ENCODE measurements around the gene TMPRSS15. TPM values are rescaled to one million over a fixed set of nuclear protein-coding genes. Genes with fewer than 3 reads are reported as not detected.

The TMPRSS15 gene
- under 1 TPM; 0.13 to 0.24 TPM for total RNA-seq
- 0.36 TPM for polyA plus RNA-seq (2013, experiment 1 of 2)
- 0.25 TPM for polyA plus RNA-seq (2013, experiment 2 of 2)
- long read RNA-seq, experiment 1, result 0 reads
- long read RNA-seq, experiment 2, result 0 reads
- long read RNA-seq, experiment 3, partial matches to known transcripts, result 0 of 3 reads
- long read RNA-seq, experiment 3, other reads (novel, unspliced or antisense), result 3 of 3 reads
- long read RNA-seq, experiment 4, result 0 reads

GRCh38 chr21:18403735-18404450, at the start of gene TMPRSS15:
TMPRSS15 (minus strand) TSS chr21:18403785; CDS start chr21:18403622, 163 bp downstream.
- Mint-ChIP-seq H3K27me3 (ENCODE audit: insufficient read depth) (no peaks in the 10 kb centered on the region), H3K4me1 (peaks cover 4% of the 10 kb centered on the region), H3K36me3 (ENCODE audit: low read depth) (no peaks in the 10 kb centered on the region), H3K27ac (no peak within 1 kb of the TSS), H3K4me3 (no peak within 1 kb of the TSS), H3K9me3 (peaks cover 12% of the 10 kb centered on the region)
- no peak within 1 kb of the TSS for H3K27ac ChIP-seq (ENCODE audit: low read depth, low read length)
- 93% methylated on average over 1 of the region's 1 CpG; no CpG with 5 or more reads in 1 of the 2 experiments for WGBS, 2 experiments (ENCODE audit: insufficient coverage in 1 of 2, insufficient read length in 1 of 2)
- peaks cover 17% of the 10 kb centered on the region for H3K9me3 ChIP-seq (ENCODE audit: control insufficient read depth, low read length)
- H3K4me3 ChIP-seq (ENCODE audit: low read length), result no peak within 1 kb of the TSS
- no peak for DNase-seq
- H3K36me3 ChIP-seq (ENCODE audit: control insufficient read depth, insufficient read depth, low read length), result no peaks in the 10 kb centered on the region
- no peaks in the 10 kb centered on the region for H3K27me3 ChIP-seq (ENCODE audit: control insufficient read depth, insufficient read depth, low read length, poor library complexity, severe bottlenecking)
- TF ChIP-seq CTCF (conservative IDR thresholded peaks at IDR 0.05), result no peak
- no peak within 1 kb of the TSS for H3K9ac ChIP-seq (ENCODE audit: extremely low read depth, low read length, poor library complexity, severe bottlenecking)
- no peaks in the 10 kb centered on the region for H3K4me1 ChIP-seq (ENCODE audit: control insufficient read depth, insufficient read depth, low read length)

GRCh38 chr21:18451670-18452069, 48.1 kb upstream of the TMPRSS15 start:
- WGBS, 2 experiments (ENCODE audit: insufficient coverage in 1 of 2, insufficient read length in 1 of 2), result 86 to 93% methylated on average over 2 of the region's 2 CpGs
- Mint-ChIP-seq H3K4me3 (no peak overlapping the region), H3K9me3 (peaks cover 5% of the 10 kb centered on the region), H3K27me3 (ENCODE audit: insufficient read depth) (no peaks in the 10 kb centered on the region), H3K4me1 (no peaks in the 10 kb centered on the region), H3K27ac (no peak overlapping the region), H3K36me3 (ENCODE audit: low read depth) (no peaks in the 10 kb centered on the region)
- no peak overlapping the region for H3K4me3 ChIP-seq (ENCODE audit: low read length)
- no peak for TF ChIP-seq CTCF (conservative IDR thresholded peaks at IDR 0.05)
- H3K27me3 ChIP-seq (ENCODE audit: control insufficient read depth, insufficient read depth, low read length, poor library complexity, severe bottlenecking), result no peaks in the 10 kb centered on the region
- no peak overlapping the region for H3K9ac ChIP-seq (ENCODE audit: extremely low read depth, low read length, poor library complexity, severe bottlenecking)
- peaks cover 6% of the 10 kb centered on the region for H3K4me1 ChIP-seq (ENCODE audit: control insufficient read depth, insufficient read depth, low read length)
- DNase-seq, result no peak
- no peaks in the 10 kb centered on the region for H3K36me3 ChIP-seq (ENCODE audit: control insufficient read depth, insufficient read depth, low read length)
- H3K27ac ChIP-seq (ENCODE audit: low read depth, low read length), result no peak overlapping the region
- H3K9me3 ChIP-seq (ENCODE audit: control insufficient read depth, low read length), result peaks cover 15% of the 10 kb centered on the region

- Histone ChIP-seq H3K9me3 (ENCODE audit: control insufficient read depth, low read length) (peaks cover 22% of the 10 kb centered on the region), H3K4me1 (ENCODE audit: control insufficient read depth, insufficient read depth, low read length) (no peaks in the 10 kb centered on the region), H3K9ac (ENCODE audit: extremely low read depth, low read length, poor library complexity, severe bottlenecking) (no peak overlapping the region), H3K27ac (ENCODE audit: low read depth, low read length) (no peak overlapping the region), H3K36me3 (ENCODE audit: control insufficient read depth, insufficient read depth, low read length) (no peaks in the 10 kb centered on the region), H3K4me3 (ENCODE audit: low read length) (no peak overlapping the region), H3K27me3 (ENCODE audit: control insufficient read depth, insufficient read depth, low read length, poor library complexity, severe bottlenecking) (no peaks in the 10 kb centered on the region)
- no peak for TF ChIP-seq CTCF (conservative IDR thresholded peaks at IDR 0.05)
- DNase-seq, result no peak
- H3K27ac Mint-ChIP-seq, result no peak overlapping the region
- 86 to 95% methylated on average over 2 to 7 of the region's 8 CpGs for WGBS, 2 experiments (ENCODE audit: insufficient coverage in 1 of 2, insufficient read length in 1 of 2)
- H3K27me3 Mint-ChIP-seq (ENCODE audit: insufficient read depth), result no peaks in the 10 kb centered on the region
- peaks cover 10% of the 10 kb centered on the region for H3K9me3 Mint-ChIP-seq
- no peaks in the 10 kb centered on the region for H3K36me3 Mint-ChIP-seq (ENCODE audit: low read depth)
- H3K4me1 Mint-ChIP-seq, result no peaks in the 10 kb centered on the region
- H3K4me3 Mint-ChIP-seq, result no peak overlapping the region
These were observed 46.3 kb upstream of the TMPRSS15 start for GRCh38 chr21:18449605-18450550.
